Measurements from ENCODE around the gene PTPRG.

- TF ChIP-seq, protein P1, sequence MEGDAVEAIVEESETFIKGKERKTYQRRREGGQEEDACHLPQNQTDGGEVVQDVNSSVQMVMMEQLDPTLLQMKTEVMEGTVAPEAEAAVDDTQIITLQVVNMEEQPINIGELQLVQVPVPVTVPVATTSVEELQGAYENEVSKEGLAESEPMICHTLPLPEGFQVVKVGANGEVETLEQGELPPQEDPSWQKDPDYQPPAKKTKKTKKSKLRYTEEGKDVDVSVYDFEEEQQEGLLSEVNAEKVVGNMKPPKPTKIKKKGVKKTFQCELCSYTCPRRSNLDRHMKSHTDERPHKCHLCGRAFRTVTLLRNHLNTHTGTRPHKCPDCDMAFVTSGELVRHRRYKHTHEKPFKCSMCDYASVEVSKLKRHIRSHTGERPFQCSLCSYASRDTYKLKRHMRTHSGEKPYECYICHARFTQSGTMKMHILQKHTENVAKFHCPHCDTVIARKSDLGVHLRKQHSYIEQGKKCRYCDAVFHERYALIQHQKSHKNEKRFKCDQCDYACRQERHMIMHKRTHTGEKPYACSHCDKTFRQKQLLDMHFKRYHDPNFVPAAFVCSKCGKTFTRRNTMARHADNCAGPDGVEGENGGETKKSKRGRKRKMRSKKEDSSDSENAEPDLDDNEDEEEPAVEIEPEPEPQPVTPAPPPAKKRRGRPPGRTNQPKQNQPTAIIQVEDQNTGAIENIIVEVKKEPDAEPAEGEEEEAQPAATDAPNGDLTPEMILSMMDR (conservative IDR thresholded peaks at IDR 0.05 in 1 of 2, IDR thresholded peaks at IDR 0.05 in 1 of 2; ENCODE audit: low read depth in 1 of 2, low read length in 2 of 2), result no peak
- TF ChIP-seq EZH2 (IDR thresholded peaks at IDR 0.05; ENCODE audit: low read length, missing control alignments), result no peak
These were observed 394.1 kb downstream of the PTPRG start for GRCh38 chr3:61955483-61955882.
